Stimulated activated CD8-positive, alpha-beta memory T cell treated with anti-CD3 and anti-CD28 coated beads, Interleukin-4, amount 100 ng/mL, for 4 hours (primary cell): ENCODE results near the gene SERPINE1.
A peak's percentile ranks its signal among the peaks of the same experiment; 100 is the strongest.
"Not testable (repeated sequence)": the region's sequence is repeated elsewhere in the genome, so short reads cannot be mapped to it uniquely, and the experiment has no call there.

Source experiments
- DNase-seq, 2 donors: peaks; one replicate each; pipeline ENCODE4 v3.0.0-alpha.2; 2020; ENCODE audit warnings: low read depth in 2 of 2, low spot score in 1 of 2

The SERPINE1 gene

DNA sequence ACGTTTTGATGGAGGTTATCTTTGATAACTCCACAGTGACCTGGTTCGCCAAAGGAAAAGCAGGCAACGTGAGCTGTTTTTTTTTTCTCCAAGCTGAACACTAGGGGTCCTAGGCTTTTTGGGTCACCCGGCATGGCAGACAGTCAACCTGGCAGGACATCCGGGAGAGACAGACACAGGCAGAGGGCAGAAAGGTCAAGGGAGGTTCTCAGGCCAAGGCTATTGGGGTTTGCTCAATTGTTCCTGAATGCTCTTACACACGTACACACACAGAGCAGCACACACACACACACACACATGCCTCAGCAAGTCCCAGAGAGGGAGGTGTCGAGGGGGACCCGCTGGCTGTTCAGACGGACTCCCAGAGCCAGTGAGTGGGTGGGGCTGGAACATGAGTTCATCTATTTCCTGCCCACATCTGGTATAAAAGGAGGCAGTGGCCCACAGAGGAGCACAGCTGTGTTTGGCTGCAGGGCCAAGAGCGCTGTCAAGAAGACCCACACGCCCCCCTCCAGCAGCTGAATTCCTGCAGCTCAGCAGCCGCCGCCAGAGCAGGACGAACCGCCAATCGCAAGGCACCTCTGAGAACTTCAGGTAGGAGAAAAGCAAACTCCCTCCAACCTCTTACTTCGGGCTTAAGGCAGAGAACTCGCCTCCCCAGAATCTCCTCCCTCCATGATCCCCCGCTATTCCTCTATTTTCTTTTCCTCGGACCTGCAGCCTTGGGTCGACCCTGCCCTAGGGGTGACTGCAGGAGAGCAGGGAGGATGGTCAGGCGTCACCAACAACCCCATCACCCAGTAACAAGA is at the start of gene SERPINE1:
Gene SERPINE1 (plus strand): TSS at position 454 of the 809 bp plus-strand sequence. CDS start 1,290 bp downstream, outside the sequence.
- DNase-seq: peak; percentile 16 to 48

DNA sequence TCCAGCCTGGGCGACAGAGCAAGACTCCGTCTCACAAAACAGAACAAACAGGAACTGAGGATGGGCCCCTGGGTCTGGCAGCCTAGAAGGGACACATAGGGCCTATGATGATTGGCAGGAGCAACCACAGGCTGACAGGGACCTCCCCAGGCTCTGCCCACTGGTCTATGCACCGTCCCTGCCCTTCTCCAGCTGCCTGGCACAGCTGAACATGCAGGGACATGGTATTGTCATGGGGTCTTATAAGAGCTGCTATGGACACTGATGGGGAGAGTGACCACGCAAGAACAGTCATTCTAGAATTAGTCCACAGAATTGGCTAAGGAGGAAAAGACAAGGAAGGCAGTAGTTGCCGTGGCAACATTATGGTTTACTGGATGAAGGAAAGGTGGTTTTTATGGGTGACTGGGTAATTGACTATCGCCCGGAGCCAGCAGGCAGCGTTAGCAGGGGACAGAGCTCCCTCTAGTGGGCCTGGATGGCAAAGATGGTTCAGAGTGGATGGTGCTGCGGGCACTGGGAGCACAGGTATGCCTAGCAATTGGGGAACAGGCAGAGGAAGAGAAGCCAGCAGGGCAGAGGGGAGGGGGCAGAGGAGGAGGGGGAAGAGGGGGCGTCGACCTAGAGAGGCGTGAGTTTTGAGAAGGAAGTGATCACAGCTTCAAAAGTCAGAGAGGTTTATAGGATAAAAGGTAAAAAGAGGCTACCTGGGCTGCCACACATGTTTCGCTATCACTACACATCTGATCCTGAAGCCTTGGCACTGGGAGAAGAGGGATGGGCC is 49.4 kb upstream of the SERPINE1 start:
- DNase-seq: peak; percentile 58 to 82

DNA sequence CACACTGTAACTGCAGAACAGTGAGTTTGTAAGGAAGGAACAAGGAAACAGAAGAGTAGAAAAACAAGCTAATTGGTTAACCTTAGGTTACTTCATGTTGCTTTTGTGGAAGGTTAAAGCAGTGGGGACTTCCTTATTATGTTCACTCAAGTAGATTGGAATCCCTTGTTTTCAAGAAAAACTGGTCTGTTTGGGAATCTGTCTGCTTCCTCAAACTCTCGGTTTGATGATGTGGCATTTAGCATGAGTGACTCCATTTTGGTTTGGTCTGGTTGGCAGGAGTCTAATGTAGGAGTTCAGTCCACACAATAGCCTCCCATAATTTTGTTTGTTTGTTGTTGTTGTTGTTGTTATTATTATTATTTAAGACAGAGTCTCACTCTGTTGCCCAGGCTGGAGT is 45.5 kb upstream of the SERPINE1 start:
- no peak for DNase-seq

DNA sequence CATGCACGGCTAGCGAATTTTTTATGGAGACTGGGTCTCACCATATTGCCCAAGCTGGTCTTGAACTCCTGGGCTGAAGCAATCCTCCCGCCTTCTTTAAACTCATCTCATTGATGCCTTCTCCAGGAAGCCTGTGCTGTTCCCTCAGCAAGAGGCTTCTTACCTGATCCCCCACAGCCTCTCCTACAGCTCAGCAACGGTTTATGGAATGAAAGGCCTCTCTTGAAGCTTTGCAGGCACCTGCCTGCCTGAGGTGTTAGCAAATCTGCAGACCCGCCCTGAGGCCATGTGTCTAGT is 42.1 kb upstream of the SERPINE1 start:
- DNase-seq: no peak

DNA sequence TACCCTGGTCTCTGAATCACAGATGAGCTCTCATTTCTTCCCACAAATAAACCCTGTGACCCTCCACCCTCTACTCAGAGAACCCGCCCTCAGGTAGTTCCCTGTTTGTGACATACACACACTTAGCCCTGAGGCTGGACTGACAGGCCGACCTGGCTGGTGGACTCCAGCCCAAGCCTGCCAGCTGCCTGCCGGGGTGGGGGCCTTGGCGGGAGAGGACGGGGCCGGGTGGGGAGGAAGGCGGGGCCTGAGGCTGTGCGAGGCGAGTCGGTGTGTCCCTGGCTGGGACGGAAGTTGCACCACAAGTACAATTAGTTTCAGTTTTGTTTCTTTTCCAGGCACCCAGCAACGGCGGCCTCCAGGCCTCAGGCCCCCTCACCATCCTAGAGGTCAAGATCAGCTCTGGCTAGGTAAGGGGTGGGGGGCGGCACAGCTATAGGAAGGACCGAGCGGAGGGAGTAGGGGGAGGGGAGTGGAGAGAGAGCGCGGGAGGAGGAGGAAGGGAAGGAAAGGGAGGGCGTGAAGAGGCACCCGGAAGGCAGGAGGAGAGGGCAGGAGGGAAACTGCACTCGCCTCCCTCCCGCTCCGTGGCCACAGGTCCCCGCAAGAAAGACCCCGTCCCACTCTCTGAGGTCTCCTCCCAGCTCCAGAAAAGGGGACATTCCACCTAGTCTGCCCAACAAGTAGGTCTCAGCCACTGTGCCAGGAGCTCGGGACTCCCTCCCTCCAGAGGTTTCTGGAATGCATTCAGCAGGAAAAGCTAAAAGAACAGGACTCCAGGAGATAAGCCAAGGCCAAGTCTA is 41.5 kb upstream of the SERPINE1 start, which contains the start of gene TRIM56:
Gene TRIM56 (plus strand): TSS at position 320 of the 803 bp plus-strand sequence. CDS start 1,832 bp downstream, outside the sequence.
- DNase-seq: peak; percentile 42 to 56

DNA sequence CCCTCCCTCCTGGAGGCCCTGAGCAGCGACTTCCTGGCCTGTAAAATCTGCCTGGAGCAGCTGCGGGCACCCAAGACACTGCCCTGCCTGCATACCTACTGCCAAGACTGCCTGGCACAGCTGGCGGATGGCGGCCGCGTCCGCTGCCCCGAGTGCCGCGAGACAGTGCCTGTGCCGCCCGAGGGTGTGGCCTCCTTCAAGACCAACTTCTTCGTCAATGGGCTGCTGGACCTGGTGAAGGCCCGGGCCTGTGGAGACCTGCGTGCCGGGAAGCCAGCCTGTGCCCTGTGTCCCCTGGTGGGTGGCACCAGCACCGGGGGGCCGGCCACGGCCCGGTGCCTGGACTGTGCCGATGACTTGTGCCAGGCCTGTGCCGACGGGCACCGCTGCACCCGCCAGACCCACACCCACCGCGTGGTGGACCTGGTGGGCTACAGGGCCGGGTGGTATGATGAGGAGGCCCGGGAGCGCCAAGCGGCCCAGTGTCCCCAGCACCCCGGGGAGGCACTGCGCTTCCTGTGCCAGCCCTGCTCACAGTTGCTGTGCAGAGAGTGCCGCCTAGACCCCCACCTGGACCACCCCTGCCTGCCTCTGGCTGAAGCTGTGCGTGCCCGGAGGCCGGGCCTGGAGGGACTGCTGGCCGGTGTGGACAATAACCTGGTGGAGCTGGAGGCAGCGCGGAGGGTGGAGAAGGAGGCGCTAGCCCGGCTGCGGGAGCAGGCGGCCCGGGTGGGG is 39.4 kb upstream of the SERPINE1 start:
- no peak for DNase-seq

DNA sequence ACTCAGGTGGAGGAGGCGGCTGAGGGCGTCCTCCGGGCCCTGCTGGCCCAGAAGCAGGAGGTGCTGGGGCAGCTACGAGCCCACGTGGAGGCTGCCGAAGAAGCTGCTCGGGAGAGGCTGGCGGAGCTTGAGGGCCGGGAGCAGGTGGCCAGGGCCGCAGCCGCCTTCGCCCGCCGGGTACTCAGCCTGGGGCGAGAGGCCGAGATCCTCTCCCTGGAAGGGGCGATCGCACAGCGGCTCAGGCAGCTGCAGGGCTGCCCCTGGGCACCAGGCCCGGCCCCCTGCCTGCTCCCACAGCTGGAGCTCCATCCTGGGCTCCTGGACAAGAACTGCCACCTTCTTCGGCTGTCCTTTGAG is 38.9 kb upstream of the SERPINE1 start:
- DNase-seq: no peak

DNA sequence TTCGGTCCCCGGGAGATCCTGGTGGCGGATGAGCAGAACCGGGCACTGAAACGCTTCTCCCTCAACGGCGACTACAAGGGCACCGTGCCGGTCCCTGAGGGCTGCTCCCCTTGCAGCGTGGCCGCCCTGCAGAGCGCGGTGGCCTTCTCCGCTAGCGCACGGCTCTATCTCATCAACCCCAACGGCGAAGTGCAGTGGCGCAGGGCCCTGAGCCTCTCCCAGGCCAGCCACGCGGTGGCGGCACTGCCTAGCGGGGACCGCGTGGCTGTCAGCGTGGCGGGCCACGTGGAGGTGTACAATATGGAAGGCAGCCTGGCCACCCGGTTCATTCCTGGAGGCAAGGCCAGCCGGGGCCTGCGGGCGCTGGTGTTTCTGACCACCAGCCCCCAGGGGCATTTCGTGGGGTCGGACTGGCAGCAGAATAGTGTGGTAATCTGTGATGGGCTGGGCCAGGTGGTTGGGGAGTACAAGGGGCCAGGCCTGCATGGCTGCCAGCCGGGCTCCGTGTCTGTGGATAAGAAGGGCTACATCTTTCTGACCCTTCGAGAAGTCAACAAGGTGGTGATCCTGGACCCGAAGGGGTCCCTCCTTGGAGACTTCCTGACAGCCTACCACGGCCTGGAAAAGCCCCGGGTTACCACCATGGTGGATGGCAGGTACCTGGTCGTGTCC is 37.9 kb upstream of the SERPINE1 start:
- DNase-seq: no peak

DNA sequence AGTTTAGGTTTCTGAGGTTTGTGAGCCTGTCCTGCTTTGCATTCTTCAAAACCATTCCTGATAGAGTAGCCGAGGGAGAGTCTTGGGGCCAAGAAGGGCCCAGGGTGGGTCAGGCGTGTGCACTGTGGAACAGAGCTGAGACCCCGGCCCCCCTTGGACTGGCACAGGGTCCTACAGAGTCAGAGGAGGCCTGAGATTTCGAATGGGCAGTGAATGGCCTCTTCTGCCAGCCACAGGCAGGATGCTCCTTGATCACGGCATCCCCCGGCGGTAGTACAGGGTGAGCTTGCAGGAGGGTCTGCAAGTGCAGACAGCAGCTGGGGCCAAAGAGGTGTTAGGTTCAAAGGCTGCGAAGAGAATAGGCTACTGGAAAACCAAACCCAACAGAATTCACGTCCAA is 37.0 kb upstream of the SERPINE1 start:
- no peak for DNase-seq

DNA sequence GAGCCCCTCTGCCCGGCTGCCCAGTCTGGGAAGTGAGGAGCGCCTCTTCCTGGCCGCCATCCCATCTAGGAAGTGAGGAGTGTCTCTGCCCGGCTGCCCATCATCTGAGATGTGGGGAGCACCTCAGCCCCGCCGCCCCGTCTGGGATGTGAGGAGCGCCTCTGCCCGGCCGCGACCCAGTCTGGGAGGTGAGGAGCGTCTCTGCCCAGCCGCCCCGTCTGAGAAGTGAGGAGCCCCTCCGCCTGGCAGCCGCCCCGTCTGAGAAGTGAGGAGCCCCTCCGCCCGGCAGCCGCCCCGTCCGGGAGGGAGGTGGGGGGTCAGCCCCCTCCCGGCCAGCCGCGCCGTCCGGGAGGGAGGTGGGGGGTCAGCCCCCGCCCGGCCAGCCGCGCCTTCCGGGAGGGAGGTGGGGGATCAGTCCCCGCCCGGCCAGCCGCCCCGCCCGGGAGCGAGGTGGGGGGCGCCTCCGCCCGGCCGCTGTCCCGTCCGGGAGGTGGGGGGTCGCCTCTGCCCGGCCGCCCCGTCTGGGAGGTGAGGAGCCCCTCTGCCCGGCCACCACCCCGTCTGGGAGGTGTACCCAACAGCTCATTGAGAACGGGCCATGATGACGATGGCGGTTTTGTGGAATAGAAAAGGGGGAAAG is 34.5 kb upstream of the SERPINE1 start:
- not testable (repeated sequence) for DNase-seq

DNA sequence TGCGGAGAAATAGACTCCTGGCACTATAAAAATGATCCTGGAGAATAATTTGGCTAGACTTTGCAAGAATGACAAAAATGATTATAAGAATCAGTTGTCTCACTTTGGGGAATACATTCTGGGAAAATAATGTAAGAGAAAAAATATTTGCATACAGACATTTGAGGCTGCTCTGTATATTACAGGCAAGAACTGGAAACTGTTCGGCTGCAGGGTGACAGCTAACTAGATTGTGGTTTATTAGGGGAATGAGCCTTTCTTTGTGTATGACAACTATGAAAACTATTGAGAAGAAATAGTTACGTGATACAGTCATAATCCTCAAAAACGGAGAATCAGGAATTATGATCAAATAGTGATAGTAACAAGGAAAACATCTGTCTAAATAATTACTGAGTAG is 33.0 kb upstream of the SERPINE1 start:
- DNase-seq: no peak

DNA sequence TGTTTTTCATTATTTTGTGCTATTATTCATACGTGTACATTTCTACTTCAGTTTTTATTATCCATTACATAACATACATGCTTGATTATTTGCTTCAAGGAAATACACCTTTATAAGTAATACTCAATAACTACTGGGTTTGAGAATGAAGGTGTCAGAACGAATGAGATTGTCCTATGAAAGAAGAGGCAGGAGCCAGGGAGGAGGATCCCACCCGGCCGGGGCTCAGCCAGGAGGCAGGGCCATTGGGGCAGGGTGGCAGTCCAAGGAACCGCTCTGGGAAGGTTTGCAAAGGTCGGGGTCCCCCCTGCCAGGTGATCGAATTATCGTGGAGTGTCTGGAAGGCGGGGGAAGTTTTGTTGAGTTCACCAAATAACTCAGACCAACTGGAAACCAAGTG is 32.5 kb upstream of the SERPINE1 start:
- DNase-seq: no peak

DNA sequence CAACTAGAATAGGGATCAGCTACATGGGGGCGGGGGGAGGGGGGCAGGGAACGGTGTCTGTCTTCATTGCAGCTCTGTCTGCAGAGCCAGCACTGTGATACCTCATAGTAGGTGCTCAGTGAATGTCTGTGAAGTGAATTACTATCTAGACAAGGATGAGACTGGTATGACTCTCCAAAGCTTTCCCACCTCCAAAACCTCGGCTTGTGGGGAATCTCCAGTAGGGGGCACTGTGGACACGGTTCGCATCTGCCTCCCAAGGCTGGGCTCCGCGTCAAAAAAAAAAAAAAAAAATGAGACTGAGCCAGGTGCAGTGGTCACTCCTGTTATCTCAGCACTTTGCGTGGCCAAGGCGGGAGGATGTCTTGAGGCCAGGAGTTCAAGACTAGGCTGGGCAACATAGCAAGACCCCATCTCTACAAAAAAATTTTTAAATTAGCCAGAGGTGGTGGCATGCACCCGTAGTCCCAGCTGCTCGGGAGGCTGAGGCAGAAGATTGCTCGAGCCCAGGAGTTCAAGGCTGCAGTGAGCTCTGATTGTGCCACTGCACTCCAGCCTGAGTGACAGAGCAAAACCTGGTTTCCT is 32.0 kb upstream of the SERPINE1 start:
- DNase-seq: no peak

DNA sequence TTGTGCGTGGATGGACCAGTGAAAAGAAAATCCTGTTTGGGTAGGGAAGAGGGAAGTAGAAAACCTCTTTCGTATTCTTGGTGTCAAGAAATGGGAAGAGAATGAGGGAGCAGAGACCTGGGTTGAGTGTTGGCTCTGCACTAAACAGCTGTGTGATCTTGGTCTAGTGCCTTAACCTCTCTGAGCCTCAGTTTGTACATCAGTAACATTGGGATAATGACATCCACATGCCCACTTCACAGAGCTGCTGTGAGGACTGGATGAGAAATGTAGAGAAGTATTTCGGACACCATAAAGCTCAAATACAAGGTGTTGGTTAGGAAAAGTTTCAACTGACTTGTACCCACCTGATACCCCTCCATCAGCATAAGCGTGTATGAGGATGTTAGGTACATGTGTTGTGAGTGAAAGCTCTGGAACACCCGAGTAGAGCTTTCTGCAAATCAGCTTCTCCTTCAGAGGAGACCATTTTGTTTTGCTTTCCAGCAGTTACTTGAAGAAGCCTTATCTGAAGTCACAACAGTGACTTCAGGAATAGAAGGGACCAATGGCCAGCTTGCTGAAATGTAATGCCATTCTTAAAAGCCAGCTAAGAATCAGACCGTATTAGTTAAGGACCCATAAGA is 30.5 kb upstream of the SERPINE1 start:
- no peak for DNase-seq

DNA sequence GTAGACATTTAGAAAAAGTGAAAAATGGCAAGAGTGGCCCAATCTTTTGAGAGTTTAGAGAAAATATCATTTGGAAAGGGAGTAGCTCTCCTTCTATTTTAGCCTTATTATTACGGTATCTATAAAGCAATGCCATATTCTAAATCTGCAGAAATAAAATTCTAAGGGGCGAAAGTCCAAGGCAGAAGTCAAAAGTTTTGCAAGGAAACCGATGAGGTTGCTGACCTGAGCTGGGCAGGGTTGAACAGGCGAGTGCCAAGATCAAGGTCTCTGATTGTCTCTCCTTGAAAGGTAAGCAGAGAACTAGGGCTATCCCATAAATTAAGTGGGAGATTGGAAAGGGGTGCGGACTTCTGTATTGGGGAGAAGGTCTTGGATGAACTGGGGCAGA is 30.0 kb upstream of the SERPINE1 start:
- no peak for DNase-seq

DNA sequence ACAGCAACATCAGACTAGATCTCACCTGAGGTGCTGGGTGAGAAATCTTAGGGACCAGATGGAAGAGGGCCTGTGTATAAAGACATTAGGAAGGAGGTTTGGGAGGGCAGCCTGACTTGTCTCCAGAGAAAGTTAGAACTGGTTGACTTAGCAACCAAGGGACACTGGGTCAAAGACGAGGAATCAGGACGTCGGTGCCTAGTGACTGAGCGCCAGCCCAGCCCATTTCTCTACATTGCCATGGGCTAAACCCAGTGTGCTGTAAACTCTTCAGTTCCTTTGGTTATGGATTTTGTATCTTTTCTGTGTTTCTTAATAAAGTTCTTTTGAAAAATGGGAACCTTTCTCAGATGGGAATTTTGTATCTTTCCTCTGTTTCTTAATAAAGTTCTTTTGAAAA is 29.3 kb upstream of the SERPINE1 start:
- DNase-seq: no peak

DNA sequence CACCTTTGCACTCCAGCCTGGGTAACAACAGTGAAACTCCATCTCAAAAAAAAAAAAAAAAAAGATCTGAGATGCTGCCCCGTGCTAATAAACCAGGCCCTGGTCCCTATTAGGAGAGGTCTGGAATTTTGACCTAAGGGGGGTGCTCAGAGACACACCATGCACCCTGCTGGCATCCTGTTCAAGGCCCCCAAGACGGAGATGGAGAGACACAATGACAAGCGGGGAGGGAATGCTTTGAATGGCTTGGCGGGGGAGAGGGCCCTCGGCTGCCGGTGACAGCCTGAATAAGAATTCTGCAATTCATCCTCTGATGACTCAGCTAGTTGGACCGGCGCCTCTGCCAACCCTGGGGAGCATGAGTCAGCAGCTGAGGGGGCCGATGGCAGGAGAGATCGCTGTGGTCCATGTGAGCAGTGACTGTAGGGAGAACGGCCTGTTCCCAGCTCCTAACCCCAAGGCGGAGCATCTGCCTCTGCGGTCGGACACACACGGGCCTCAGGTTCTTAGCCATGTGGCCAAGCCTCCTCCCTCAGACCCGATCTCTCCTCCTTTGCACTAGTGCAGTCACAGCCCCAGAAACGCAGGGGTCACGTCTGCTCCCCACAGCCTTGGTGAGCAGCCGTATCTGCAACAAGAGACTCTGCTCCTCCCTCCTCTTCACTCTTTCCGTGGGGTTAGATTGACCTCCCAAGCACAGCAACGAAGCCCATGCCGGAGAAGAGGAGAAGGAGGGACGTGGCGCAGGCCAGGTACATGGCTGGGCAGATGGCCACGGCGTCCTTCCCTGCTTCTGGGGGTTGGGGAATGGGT is 26.7 kb upstream of the SERPINE1 start:
- peak; percentile 24 to 57 for DNase-seq
